Mesenchymal stem cell (in vitro differentiated cells and primary cell): ENCODE data around the gene OVAAL. TPM values are rescaled to one million over a fixed set of nuclear protein-coding genes. Genes with fewer than 3 reads are reported as not detected.

Source experiments
- DNase-seq: peaks from one replicate; pipeline ENCODE4 v3.0.0-alpha.2; 2013
- H2AFZ ChIP-seq: one replicate; pipeline ENCODE4 v1.6.1; 2013; ENCODE audit warnings: low read depth, mild to moderate bottlenecking, control low read depth, inconsistent platforms, low read length, moderate library complexity
- H2AK5ac ChIP-seq: 2 replicates; pipeline ENCODE4 v1.6.1; 2013; ENCODE audit warnings: low read length, moderate library complexity, mild to moderate bottlenecking, inconsistent platforms; ENCODE audit not compliant: severe bottlenecking
- H2BK120ac ChIP-seq: one replicate; pipeline ENCODE4 v1.6.1; 2013; ENCODE audit warnings: low read depth, mild to moderate bottlenecking, inconsistent platforms, low read length, moderate library complexity
- H2BK12ac ChIP-seq, 2 experiments: one replicate each; pipeline ENCODE4 v1.6.1; 2013; ENCODE audit warnings: inconsistent platforms in 2 of 2, low read length in 2 of 2, mild to moderate bottlenecking in 2 of 2, moderate library complexity in 2 of 2, control low read depth in 1 of 2
- H2BK15ac ChIP-seq: one replicate; pipeline ENCODE4 v1.6.1; 2013; ENCODE audit warnings: mild to moderate bottlenecking, low read depth, inconsistent platforms; ENCODE audit not compliant: poor library complexity, severe bottlenecking
- H2BK5ac ChIP-seq: 2 replicates; pipeline ENCODE4 v1.6.1; 2013; ENCODE audit warnings: low read depth, mild to moderate bottlenecking, low read length, control low read depth, inconsistent platforms; ENCODE audit not compliant: poor library complexity, severe bottlenecking
- H3K14ac ChIP-seq, 2 experiments: one replicate each; pipeline ENCODE4 v1.6.1; 2013; ENCODE audit warnings: inconsistent platforms in 2 of 2, low read length in 2 of 2, control low read depth in 1 of 2, mild to moderate bottlenecking in 1 of 2, moderate library complexity in 1 of 2
- H3K18ac ChIP-seq, 2 experiments: one replicate each; pipeline ENCODE4 v1.6.1; 2013; ENCODE audit warnings: inconsistent platforms in 2 of 2, low read length in 2 of 2, control low read depth in 1 of 2, low read depth in 1 of 2, mild to moderate bottlenecking in 1 of 2
- H3K23ac ChIP-seq, 2 experiments: one replicate each; pipeline ENCODE4 v1.6.1; 2013; ENCODE audit warnings: inconsistent platforms in 2 of 2, low read length in 2 of 2, mild to moderate bottlenecking in 2 of 2, moderate library complexity in 2 of 2, control low read depth in 1 of 2
- H3K27ac ChIP-seq: 2 replicates; pipeline ENCODE4 v1.5.1; 2013; ENCODE audit warnings: mild to moderate bottlenecking, moderate library complexity, low read length, control low read depth, inconsistent platforms; ENCODE audit not compliant: poor library complexity, severe bottlenecking
- H3K27me3 ChIP-seq, 2 experiments: 2 replicates each; pipeline versions ENCODE4 v1.6.1 to v1.7.0; 2013; ENCODE audit warnings: low read length in 2 of 2, mild to moderate bottlenecking in 2 of 2, moderate library complexity in 2 of 2, control low read depth in 1 of 2, inconsistent platforms in 1 of 2; ENCODE audit not compliant: control insufficient read depth in 1 of 2, insufficient read depth in 1 of 2
- H3K36me3 ChIP-seq, 2 experiments: 2 replicates each; pipeline versions ENCODE4 v1.6.1 to v1.7.0; 2013; ENCODE audit warnings: low read length in 2 of 2, control low read depth in 1 of 2, inconsistent platforms in 1 of 2, low read depth in 1 of 2, mild to moderate bottlenecking in 1 of 2; ENCODE audit not compliant: insufficient read depth in 2 of 2, control insufficient read depth in 1 of 2
- H3K4ac ChIP-seq, 2 experiments: one replicate each; pipeline ENCODE4 v1.6.1; 2013; ENCODE audit warnings: inconsistent platforms in 2 of 2, low read length in 2 of 2, mild to moderate bottlenecking in 2 of 2, moderate library complexity in 2 of 2, control low read depth in 1 of 2, low read depth in 1 of 2
- H3K4me1 ChIP-seq: 2 replicates; pipeline ENCODE4 v1.6.1; 2013; ENCODE audit warnings: low read depth, low read length, control low read depth; ENCODE audit not compliant: control insufficient read depth, insufficient read depth
- H3K4me2 ChIP-seq: 2 replicates; pipeline ENCODE4 v1.6.1; 2013; ENCODE audit warnings: low read length, mild to moderate bottlenecking, inconsistent platforms; ENCODE audit not compliant: poor library complexity, severe bottlenecking
- H3K4me3 ChIP-seq, 2 experiments: 2 replicates each; pipeline versions ENCODE4 v1.5.1 to v1.7.0; 2013; ENCODE audit warnings: low read length in 2 of 2, mild to moderate bottlenecking in 2 of 2, control low read depth in 1 of 2, low read depth in 1 of 2; ENCODE audit not compliant: insufficient read depth in 1 of 2
- H3K79me1 ChIP-seq: replicated peaks from 2 replicates; pipeline ENCODE4 v1.6.1; 2013; ENCODE audit warnings: mild to moderate bottlenecking, control low read depth, low read length, inconsistent platforms; ENCODE audit not compliant: poor library complexity, severe bottlenecking
- H3K9ac ChIP-seq: 2 replicates; pipeline ENCODE4 v1.7.0; 2013; ENCODE audit warnings: mild to moderate bottlenecking, low read length, moderate library complexity
- H3K9me3 ChIP-seq: 2 replicates; pipeline ENCODE4 v1.7.0; 2013; ENCODE audit warnings: mild to moderate bottlenecking, low read length; ENCODE audit not compliant: control insufficient read depth
- H4K8ac ChIP-seq: one replicate; pipeline ENCODE4 v1.6.1; 2013; ENCODE audit warnings: inconsistent platforms, mild to moderate bottlenecking, low read length, moderate library complexity
- H4K91ac ChIP-seq: one replicate; pipeline ENCODE4 v1.6.1; 2013; ENCODE audit warnings: mild to moderate bottlenecking, low read length, inconsistent platforms
- WGBS: methylation state at CpG from one replicate; pipeline ENCODE4 v1.1.7; 2013; ENCODE audit warnings: mixed read lengths; 5-methylcytosine and 5-hydroxymethylcytosine counted together
- polyA plus RNA-seq, 2 experiments: library from polyadenylated mRNA; stranded (reverse); fragments of 200-250 nt; gene quantifications; one replicate each; pipeline ENCODE4 v1.2.3, GENCODE V29; 2013

Gene OVAAL
- not detected for polyA plus RNA-seq (2013, experiment 1 of 2)
- not detected for polyA plus RNA-seq (2013, experiment 2 of 2)

GRCh38 chr1:180558664-180559063, at the start of gene OVAAL:
Gene OVAAL, plus strand, starts transcription at chr1:180558964.
- Histone ChIP-seq H3K79me1 (no peaks in the 10 kb centered on the region), H3K36me3 (no peaks in the 10 kb centered on the region), H3K9me3 (no peaks in the 10 kb centered on the region), H2BK120ac (no peak within 1 kb of the TSS), H3K27me3 (no peaks in the 10 kb centered on the region), H2BK5ac (no peak within 1 kb of the TSS), H2AK5ac (no peak within 1 kb of the TSS), H3K4me3 (no peak within 1 kb of the TSS), H3K14ac (no peak within 1 kb of the TSS), H3K9ac (no peak within 1 kb of the TSS), H3K4ac (no peak within 1 kb of the TSS), H3K18ac (no peak within 1 kb of the TSS), H2AFZ (no peak within 1 kb of the TSS), H3K23ac (no peak within 1 kb of the TSS), H3K27ac (no peak within 1 kb of the TSS), H4K91ac (no peak within 1 kb of the TSS), H3K4me1 (peaks cover 2% of the 10 kb centered on the region), H3K4me2 (no peak within 1 kb of the TSS), H4K8ac (no peak within 1 kb of the TSS), H2BK15ac (no peak within 1 kb of the TSS), H2BK12ac (no peak within 1 kb of the TSS)
- 81% methylated on average over 6 of the region's 6 CpGs for WGBS
- DNase-seq, result no peak

- H3K27me3 ChIP-seq, result no peaks in the 10 kb centered on the region
- no peak overlapping the region for H4K91ac ChIP-seq
- no peak overlapping the region for H2BK120ac ChIP-seq
- H3K4ac ChIP-seq, result no peak overlapping the region
- no peak overlapping the region for H3K14ac ChIP-seq
- no peak overlapping the region for H3K9ac ChIP-seq
- H3K18ac ChIP-seq, result no peak overlapping the region
- H3K79me1 ChIP-seq, result no peaks in the 10 kb centered on the region
- DNase-seq, result no peak
- no peak overlapping the region for H2BK5ac ChIP-seq
- no peaks in the 10 kb centered on the region for H3K36me3 ChIP-seq
- H2AFZ ChIP-seq, result no peak overlapping the region
- no peak overlapping the region for H4K8ac ChIP-seq
- H3K23ac ChIP-seq, result no peak overlapping the region
- WGBS, result 93% methylated on average over 2 of the region's 2 CpGs
- no peak overlapping the region for H2BK15ac ChIP-seq
- no peak overlapping the region for H3K4me2 ChIP-seq
- peaks cover 2% of the 10 kb centered on the region for H3K4me1 ChIP-seq
- no peak overlapping the region for H2BK12ac ChIP-seq
- H3K9me3 ChIP-seq, result no peaks in the 10 kb centered on the region
- H3K27ac ChIP-seq, result no peak overlapping the region
- H2AK5ac ChIP-seq, result no peak overlapping the region
- no peak overlapping the region for H3K4me3 ChIP-seq
Observed at GRCh38 chr1:180510882-180511281, 47.9 kb upstream of the OVAAL start.

GRCh38 chr1:180513531-180513930, 45.2 kb upstream of the OVAAL start:
- no peak overlapping the region for H2AFZ ChIP-seq
- no peak overlapping the region for H3K4ac ChIP-seq
- H4K8ac ChIP-seq, result no peak overlapping the region
- H2BK120ac ChIP-seq, result no peak overlapping the region
- no peaks in the 10 kb centered on the region for H3K9me3 ChIP-seq
- H2BK5ac ChIP-seq, result no peak overlapping the region
- no peak overlapping the region for H3K4me2 ChIP-seq
- no peak overlapping the region for H3K23ac ChIP-seq
- peak overlapping the region; percentile 15 for H4K91ac ChIP-seq
- no peak for DNase-seq
- H2AK5ac ChIP-seq, result no peak overlapping the region
- H3K14ac ChIP-seq, result no peak overlapping the region
- no peaks in the 10 kb centered on the region for H3K27me3 ChIP-seq
- H3K4me3 ChIP-seq, result no peak overlapping the region
- H2BK12ac ChIP-seq, result no peak overlapping the region
- WGBS, result 93% methylated on average over 6 of the region's 6 CpGs
- no peak overlapping the region for H2BK15ac ChIP-seq
- no peaks in the 10 kb centered on the region for H3K36me3 ChIP-seq
- H3K79me1 ChIP-seq, result no peaks in the 10 kb centered on the region
- H3K27ac ChIP-seq, result no peak overlapping the region
- no peak overlapping the region for H3K9ac ChIP-seq
- H3K4me1 ChIP-seq, result peaks cover 2% of the 10 kb centered on the region
- no peak overlapping the region for H3K18ac ChIP-seq

- H2AFZ ChIP-seq, result no peak overlapping the region
- H2BK15ac ChIP-seq, result no peak overlapping the region
- DNase-seq, result no peak
- H4K91ac ChIP-seq, result no peak overlapping the region
- 75% methylated on average over 2 of the region's 3 CpGs for WGBS
- no peak overlapping the region for H2BK120ac ChIP-seq
- no peaks in the 10 kb centered on the region for H3K9me3 ChIP-seq
- no peaks in the 10 kb centered on the region for H3K36me3 ChIP-seq
- H2BK5ac ChIP-seq, result no peak overlapping the region
- no peak overlapping the region for H3K14ac ChIP-seq
- H3K4ac ChIP-seq, result no peak overlapping the region
- H3K4me3 ChIP-seq, result no peak overlapping the region
- no peak overlapping the region for H3K27ac ChIP-seq
- peak overlapping the region; percentile 52 for H4K8ac ChIP-seq
- no peak overlapping the region for H2BK12ac ChIP-seq
- H3K4me2 ChIP-seq, result no peak overlapping the region
- no peak overlapping the region for H3K18ac ChIP-seq
- H2AK5ac ChIP-seq, result no peak overlapping the region
- H3K79me1 ChIP-seq, result no peaks in the 10 kb centered on the region
- no peak overlapping the region for H3K23ac ChIP-seq
- no peaks in the 10 kb centered on the region for H3K27me3 ChIP-seq
- H3K4me1 ChIP-seq, result peaks cover 2% of the 10 kb centered on the region
- peak overlapping the region; percentile 82 for H3K9ac ChIP-seq
Observed at GRCh38 chr1:180515364-180515763, 43.4 kb upstream of the OVAAL start.
